Upper lobe of left lung (tissue), 4 donors: ENCODE data around the gene CHST9.

ENCODE experiments used
- POLR2A ChIP-seq, 4 donors: fragments of 450-650 bp; IDR thresholded peaks; one replicate each; pipeline ENCODE4 v1.5.1; 2016 to 2017; ENCODE audit warnings: antibody characterized with exemption in 4 of 4, mild to moderate bottlenecking in 2 of 4
- TF ChIP-seq, protein P1 (sequence below), 6 experiments: fragments of 450-650 bp in 4 of 6; fragments of 200-600 bp in 2 of 6; sonication (generic) in 2 of 6; IDR thresholded peaks; one replicate each; pipeline ENCODE4 v1.5.1; 2016 to 2019; ENCODE audit warnings: antibody characterized with exemption in 6 of 6

DNA sequence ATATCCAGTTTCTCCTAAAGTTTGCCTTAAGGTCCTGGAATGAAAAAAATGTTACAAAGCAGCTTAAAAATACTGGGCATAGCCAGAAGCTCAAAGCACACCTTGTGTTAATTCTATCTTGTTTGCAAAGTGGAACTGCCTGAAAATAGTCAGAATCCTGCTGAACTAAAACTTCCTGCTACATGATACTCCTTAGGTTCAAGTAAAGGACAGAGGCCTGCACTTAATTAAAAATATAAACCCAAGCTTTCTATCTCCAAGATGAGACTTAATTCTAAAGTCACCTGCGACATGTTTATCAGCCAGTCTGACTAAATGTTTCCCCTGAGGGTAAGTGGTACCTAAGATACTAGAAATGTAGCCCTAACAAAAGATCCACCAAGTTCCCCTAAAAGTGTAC lies 103.4 kb downstream of the CHST9 start:
- no peak for TF ChIP-seq POLR2A (IDR thresholded peaks at IDR 0.05)
- TF ChIP-seq, protein P1, sequence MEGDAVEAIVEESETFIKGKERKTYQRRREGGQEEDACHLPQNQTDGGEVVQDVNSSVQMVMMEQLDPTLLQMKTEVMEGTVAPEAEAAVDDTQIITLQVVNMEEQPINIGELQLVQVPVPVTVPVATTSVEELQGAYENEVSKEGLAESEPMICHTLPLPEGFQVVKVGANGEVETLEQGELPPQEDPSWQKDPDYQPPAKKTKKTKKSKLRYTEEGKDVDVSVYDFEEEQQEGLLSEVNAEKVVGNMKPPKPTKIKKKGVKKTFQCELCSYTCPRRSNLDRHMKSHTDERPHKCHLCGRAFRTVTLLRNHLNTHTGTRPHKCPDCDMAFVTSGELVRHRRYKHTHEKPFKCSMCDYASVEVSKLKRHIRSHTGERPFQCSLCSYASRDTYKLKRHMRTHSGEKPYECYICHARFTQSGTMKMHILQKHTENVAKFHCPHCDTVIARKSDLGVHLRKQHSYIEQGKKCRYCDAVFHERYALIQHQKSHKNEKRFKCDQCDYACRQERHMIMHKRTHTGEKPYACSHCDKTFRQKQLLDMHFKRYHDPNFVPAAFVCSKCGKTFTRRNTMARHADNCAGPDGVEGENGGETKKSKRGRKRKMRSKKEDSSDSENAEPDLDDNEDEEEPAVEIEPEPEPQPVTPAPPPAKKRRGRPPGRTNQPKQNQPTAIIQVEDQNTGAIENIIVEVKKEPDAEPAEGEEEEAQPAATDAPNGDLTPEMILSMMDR (IDR thresholded peaks at IDR 0.05): no peak
